ENCODE results near the gene CPT1C. TPM values are rescaled to one million over a fixed set of nuclear protein-coding genes. Genes with fewer than 3 reads are reported as not detected.

The CPT1C gene
- polyA plus RNA-seq, 2 of the 4 experiments (the other 2 are of a cell fraction) = 8.5 to 15.4 TPM

- TF ChIP-seq E2F6 (IDR thresholded peaks at IDR 0.05; ENCODE audit: borderline replicate concordance, low read depth) (peak; percentile 51; the same call in 1 of the 2 replicates), CHD4 (IDR thresholded peaks at IDR 0.05; ENCODE audit: borderline replicate concordance) (no peak), BHLHE40 (IDR thresholded peaks at IDR 0.05; ENCODE audit: low read depth, low read length) (no peak), EP300 (IDR thresholded peaks at IDR 0.05) (no peak), MAFK (IDR thresholded peaks at IDR 0.05; ENCODE audit: partially characterized antibody) (no peak), HDAC2 (IDR thresholded peaks at IDR 0.05) (no peak), NPAS2 (CRISPR knock-in tag; IDR thresholded peaks at IDR 0.05; ENCODE audit: borderline replicate concordance) (no peak; the same call in 1 of the 2 replicates), USF2 (IDR thresholded peaks at IDR 0.05) (peak; percentile 86), JUNB (IDR thresholded peaks at IDR 0.05) (no peak), ZC3H11A (IDR thresholded peaks at IDR 0.05) (no peak), HOXB13 (CRISPR knock-in tag; IDR thresholded peaks at IDR 0.05; ENCODE audit: low read depth) (no peak), CTCF (IDR thresholded peaks at IDR 0.05) (no peak), HOXA7 (CRISPR knock-in tag; IDR thresholded peaks at IDR 0.05) (peak; percentile 49; the same call in 1 of the 2 replicates), CHD2 (IDR thresholded peaks at IDR 0.05; ENCODE audit: low read length, partially characterized antibody) (no peak), PHF8 (IDR thresholded peaks at IDR 0.05; ENCODE audit: borderline replicate concordance, low read depth) (peak; percentile 94), HOXB5 (CRISPR knock-in tag; IDR thresholded peaks at IDR 0.05) (0 out of 2 replicates have a peak, but pooled peaks have one; percentile 31), RAD21 (conservative IDR thresholded peaks at IDR 0.05 in 1 of 2, IDR thresholded peaks at IDR 0.05 in 1 of 2) (no peak), ZSCAN20 (CRISPR knock-in tag; IDR thresholded peaks at IDR 0.05) (no peak), FOXS1 (CRISPR knock-in tag; IDR thresholded peaks at IDR 0.05) (no peak), KDM1A (IDR thresholded peaks at IDR 0.05; ENCODE audit: low read depth) (no peak), BCL3 (IDR thresholded peaks at IDR 0.05) (peak; percentile 82; the same call in 1 of the 3 replicates), ZNF302 (CRISPR knock-in tag; IDR thresholded peaks at IDR 0.05) (no peak), RNF2 (IDR thresholded peaks at IDR 0.05; ENCODE audit: borderline replicate concordance, low read depth) (no peak), ZFP36 (IDR thresholded peaks at IDR 0.05; ENCODE audit: borderline replicate concordance, partially characterized antibody) (no peak), RFX5 (IDR thresholded peaks at IDR 0.05) (no peak), GATA3 (IDR thresholded peaks at IDR 0.05; ENCODE audit: borderline replicate concordance) (no peak; the same call in 1 of the 2 replicates), SREBF2 (IDR thresholded peaks at IDR 0.05) (no peak), MYC (IDR thresholded peaks at IDR 0.05; ENCODE audit: borderline replicate concordance, low read length) (peak; percentile 98), POLR2A (IDR thresholded peaks at IDR 0.05; ENCODE audit: low read length) (peak; percentile 97), EHMT2 (IDR thresholded peaks at IDR 0.05; ENCODE audit: low read depth) (no peak), FOSL2 (IDR thresholded peaks at IDR 0.05) (no peak), FOSL2 (CRISPR knock-in tag; IDR thresholded peaks at IDR 0.05) (no peak; the same call in 1 of the 2 replicates), NR3C1 (IDR thresholded peaks at IDR 0.05) (no peak), RARB (CRISPR knock-in tag; IDR thresholded peaks at IDR 0.05) (no peak), RCOR1 (IDR thresholded peaks at IDR 0.05; ENCODE audit: low read depth, low read length) (no peak)
Observed at GRCh38 chr19:49677231-49677900, 13.6 kb upstream of the CPT1C start, which contains the start of gene PRMT1 (continued).
